CD4-positive, alpha-beta T cell (primary cell): ENCODE results near the gene PXDN. TPM values are rescaled to one million over a fixed set of nuclear protein-coding genes. Genes with fewer than 3 reads are reported as not detected.

Experiments used
- ATAC-seq: fragments of 200-7000 bp; cut with Tn5 transposase; one replicate; pipeline ENCODE4 v1.10.0; 2022; ENCODE audit warnings: mild to moderate bottlenecking; ENCODE audit not compliant: poor library complexity
- CTCF ChIA-PET: fragments of 350-600 bp; sonication (Branson Sonifier 250); formaldehyde crosslinking; loops from one replicate; lab custom pipeline; 2021; ENCODE audit warnings: antibody characterized with exemption, inconsistent platforms; lab: Charles Lee
- POLR2A ChIA-PET: fragments of 350-600 bp; sonication (Branson Sonifier 250); formaldehyde crosslinking; loops from one replicate; lab custom pipeline; 2021; ENCODE audit warnings: antibody characterized with exemption, inconsistent platforms; lab: Charles Lee
- DNase-seq, 14 experiments: peaks; one replicate each; pipeline ENCODE4 v3.0.0-alpha.2; 2013 to 2020; ENCODE audit warnings: mixed read lengths in 2 of 14
- H3K27ac ChIP-seq, 2 donors: one replicate each; pipeline versions ENCODE4 v1.5.1 to v1.7.0; 2013; ENCODE audit warnings: low read length in 2 of 2, low read depth in 1 of 2, mild to moderate bottlenecking in 1 of 2
- H3K27me3 ChIP-seq, 2 experiments: 1 replicate in 1 of 2; 2 replicates in 1 of 2; pipeline versions ENCODE4 v1.6.1 to v1.7.0; 2013; ENCODE audit warnings: low read length in 2 of 2, control low read depth in 1 of 2, mild to moderate bottlenecking in 1 of 2, moderate library complexity in 1 of 2; ENCODE audit not compliant: insufficient read depth in 2 of 2, control insufficient read depth in 1 of 2
- H3K36me3 ChIP-seq: one replicate; pipeline ENCODE4 v1.6.1; 2013; ENCODE audit warnings: low read length, control low read depth; ENCODE audit not compliant: insufficient read depth
- H3K4me1 ChIP-seq: one replicate; pipeline ENCODE4 v1.6.1; 2013; ENCODE audit warnings: low read length, control low read depth; ENCODE audit not compliant: insufficient read depth
- H3K4me3 ChIP-seq: one replicate; pipeline ENCODE4 v1.5.1; 2013; ENCODE audit warnings: mild to moderate bottlenecking, low read length, moderate library complexity
- H3K9me3 ChIP-seq, 2 experiments: 1 replicate in 1 of 2; 2 replicates in 1 of 2; pipeline versions ENCODE4 v1.6.1 to v1.7.0; 2013; ENCODE audit warnings: low read length in 2 of 2, mild to moderate bottlenecking in 2 of 2, control low read depth in 1 of 2, moderate library complexity in 1 of 2; ENCODE audit not compliant: control insufficient read depth in 1 of 2, insufficient read depth in 1 of 2
- H3K27ac Mint-ChIP-seq: one replicate; pipeline ENCODE4 v1.8.0; 2020; ENCODE audit warnings: mixed read lengths
- H3K27me3 Mint-ChIP-seq: one replicate; pipeline ENCODE4 v1.8.0; 2021; ENCODE audit warnings: mixed read lengths
- H3K36me3 Mint-ChIP-seq: one replicate; pipeline ENCODE4 v1.8.0; 2021; ENCODE audit warnings: low read depth, mixed read lengths
- H3K4me1 Mint-ChIP-seq: one replicate; pipeline ENCODE4 v1.8.0; 2021; ENCODE audit warnings: low read depth, mixed read lengths
- H3K4me3 Mint-ChIP-seq: one replicate; pipeline ENCODE4 v1.8.0; 2020; ENCODE audit warnings: mild to moderate bottlenecking, mixed read lengths
- H3K9me3 Mint-ChIP-seq: one replicate; pipeline ENCODE4 v1.8.0; 2020; ENCODE audit warnings: mixed read lengths
- CTCF ChIP-seq: fragments of 200-600 bp; IDR thresholded peaks from one replicate; pipeline ENCODE4 v1.8.0; 2022; ENCODE audit warnings: antibody characterized with exemption, mild to moderate bottlenecking
- intact Hi-C, 2 experiments: fragments of 100-400 bp; cut with DNase I in 1 of 2; cut with micrococcal nuclease in 1 of 2; formaldehyde crosslinking; loops; one replicate each; pipeline versions ENCODE4 v1.15.1 to v1.9.0; 2023 to 2025; cut with DNase I, micrococcal nuclease
- total RNA-seq, 174 experiments: library from RNA in 2 of 174; stranded (reverse) in 2 of 174; gene quantifications; one replicate each; pipeline ENCODE4 v1.2.3 and lab custom pipeline; 2021 to 2026

Gene PXDN
- total RNA-seq, 2 experiments from 2014 or later: 0.47 to 0.84 TPM

GRCh38 chr2:1636791-1637415 lies 107.4 kb downstream of the PXDN start:
- Histone ChIP-seq H3K27me3 (no peaks in the 10 kb centered on the region), H3K36me3 (no peaks in the 10 kb centered on the region), H3K4me1 (no peaks in the 10 kb centered on the region), H3K9me3 (peaks cover 0 to 5% of the 10 kb centered on the region in 2 experiments), H3K4me3 (no peak overlapping the region), H3K27ac (no peak overlapping the region)
- H3K27me3 Mint-ChIP-seq: no peaks in the 10 kb centered on the region
- H3K4me1 Mint-ChIP-seq: no peaks in the 10 kb centered on the region
- ATAC-seq (no peak), DNase-seq (no peak)
- ChIA-PET POLR2A (no interaction called here), CTCF (no interaction called here)
- intact Hi-C loops: no loop called here
- no peak overlapping the region for H3K4me3 Mint-ChIP-seq
- no peak for TF ChIP-seq CTCF
- H3K27ac Mint-ChIP-seq: no peak overlapping the region
- H3K9me3 Mint-ChIP-seq: no peaks in the 10 kb centered on the region
- H3K36me3 Mint-ChIP-seq: no peaks in the 10 kb centered on the region

- Mint-ChIP-seq H3K36me3 (no peaks in the 10 kb centered on the region), H3K27me3 (no peaks in the 10 kb centered on the region), H3K4me1 (no peaks in the 10 kb centered on the region), H3K4me3 (no peak overlapping the region), H3K27ac (no peak overlapping the region), H3K9me3 (no peaks in the 10 kb centered on the region)
- H3K36me3 ChIP-seq: no peaks in the 10 kb centered on the region
- ATAC-seq (no peak), DNase-seq (no peak)
- no peak overlapping the region for H3K4me3 ChIP-seq
- no peaks in the 10 kb centered on the region for H3K27me3 ChIP-seq
- peaks cover 0 to 5% of the 10 kb centered on the region in 2 experiments for H3K9me3 ChIP-seq
- CTCF ChIA-PET: no interaction called here
- H3K4me1 ChIP-seq: no peaks in the 10 kb centered on the region
- POLR2A ChIA-PET: no interaction called here
- intact Hi-C loops: no loop called here
- TF ChIP-seq CTCF: no peak
- no peak overlapping the region for H3K27ac ChIP-seq
Measured at GRCh38 chr2:1635823-1636222, 108.5 kb downstream of the PXDN start.

- Histone ChIP-seq H3K27me3 (no peaks in the 10 kb centered on the region), H3K27ac (no peak overlapping the region), H3K4me3 (no peak overlapping the region), H3K36me3 (no peaks in the 10 kb centered on the region), H3K9me3 (peaks cover 0 to 5% of the 10 kb centered on the region in 2 experiments), H3K4me1 (no peaks in the 10 kb centered on the region)
- POLR2A ChIA-PET: no interaction called here
- ATAC-seq (no peak), DNase-seq (no peak)
- no peak overlapping the region for H3K4me3 Mint-ChIP-seq
- TF ChIP-seq CTCF: no peak
- intact Hi-C loops: no loop called here
- no peaks in the 10 kb centered on the region for H3K27me3 Mint-ChIP-seq
- no peaks in the 10 kb centered on the region for H3K4me1 Mint-ChIP-seq
- no peaks in the 10 kb centered on the region for H3K9me3 Mint-ChIP-seq
- CTCF ChIA-PET: no interaction called here
- no peak overlapping the region for H3K27ac Mint-ChIP-seq
- H3K36me3 Mint-ChIP-seq: no peaks in the 10 kb centered on the region
Measured at GRCh38 chr2:1634681-1635341, 109.5 kb downstream of the PXDN start.
